D341Med (cell line): ENCODE data around the gene ATP6V1B1.
"Not testable (repeated sequence)": the region's sequence is repeated elsewhere in the genome, so short reads cannot be mapped to it uniquely, and the experiment has no call there.

Experiments
- DNase-seq: peaks from one replicate; pipeline ENCODE4 v3.0.0; 2012; ENCODE audit warnings: low spot score

The ATP6V1B1 gene

DNA sequence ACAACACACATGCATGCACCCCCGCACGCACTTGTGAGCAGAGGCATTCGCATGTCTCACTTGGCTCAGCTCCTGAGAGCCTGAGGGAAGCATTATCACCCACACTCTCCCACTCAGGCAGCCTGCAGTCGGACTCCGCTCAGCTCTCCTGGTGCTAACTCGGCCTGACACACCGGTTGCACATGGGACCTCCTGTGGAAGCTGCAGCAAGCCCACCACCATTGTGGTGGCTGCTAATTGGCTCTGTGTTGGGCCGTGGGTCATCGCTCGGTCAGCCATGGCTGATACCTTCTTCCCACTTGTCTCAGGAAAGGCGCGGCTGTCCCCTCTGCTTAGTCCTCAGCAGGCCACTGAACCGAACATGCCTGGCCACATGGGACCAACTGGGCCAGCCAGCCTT lies 72.6 kb downstream of the ATP6V1B1 start:
- DNase-seq: no peak

GRCh38 chr2:71011786-71012185 lies 76.1 kb downstream of the ATP6V1B1 start:
- DNase-seq: not testable (repeated sequence)
